ENCODE results near the gene C1orf174.

GRCh38 chr1:3895951-3896325, 4.1 kb downstream of the C1orf174 start:
- TF ChIP-seq CTCF (IDR thresholded peaks at IDR 0.05; ENCODE audit: low read length) (no peak), EZH2 (IDR thresholded peaks at IDR 0.05; ENCODE audit: borderline replicate concordance, low read length) (no peak)

Measured in OCI-LY1 (cell line).